ENCODE measurements around the gene CLEC20A. TPM values are rescaled to one million over a fixed set of nuclear protein-coding genes. Genes with fewer than 3 reads are reported as not detected.

Gene CLEC20A
- total and polyA plus RNA-seq, 2 experiments from 2014 or later = not detected

DNA sequence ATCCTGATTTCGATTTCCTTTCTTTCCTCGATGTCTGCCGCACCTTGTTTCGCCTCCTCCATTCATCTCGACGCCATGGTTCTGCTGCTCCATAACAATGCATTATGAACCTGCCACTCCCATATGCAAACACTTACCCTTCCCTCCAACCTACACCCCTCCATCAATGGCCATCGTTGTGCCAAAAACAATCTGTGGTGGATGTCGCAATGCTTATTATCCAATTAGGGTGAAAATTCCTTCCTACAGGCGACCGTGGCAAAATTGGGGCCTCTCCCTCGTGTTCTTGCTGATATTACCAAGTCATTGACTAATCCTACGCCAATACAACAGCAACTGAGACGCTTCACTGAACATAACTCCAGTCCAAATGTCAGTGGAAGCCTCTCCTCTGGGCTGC, 40.3 kb downstream of the CLEC20A start:
- no peaks in the 10 kb centered on the region for H3K9me2 ChIP-seq (replicated peaks; ENCODE audit: insufficient read depth)
- H3K27ac ChIP-seq = no peak overlapping the region
- H3K4me1 ChIP-seq (ENCODE audit: insufficient read depth) = no peaks in the 10 kb centered on the region

DNA sequence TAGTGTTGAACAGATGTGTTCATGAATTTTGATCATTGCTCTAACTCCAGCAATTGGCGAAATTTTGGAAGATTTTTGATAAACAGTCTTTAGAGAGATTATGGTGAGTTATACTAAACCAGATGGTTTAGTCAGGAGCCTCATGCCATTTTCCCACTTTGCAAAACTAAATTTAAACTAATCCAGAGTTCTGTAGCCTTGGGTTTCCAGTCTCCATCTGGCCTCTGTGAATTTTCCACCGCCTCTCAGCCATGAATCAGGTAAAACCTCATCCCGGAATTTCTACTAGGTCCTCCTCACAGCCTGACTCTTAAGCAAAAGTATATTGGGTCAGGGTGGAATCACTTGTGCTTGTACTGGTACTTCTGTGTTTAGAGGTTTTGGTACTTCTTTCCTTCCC, 44.8 kb downstream of the CLEC20A start:
- no peaks in the 10 kb centered on the region for H3K79me2 ChIP-seq
- H3K4me2 ChIP-seq = no peak overlapping the region
- no peaks in the 10 kb centered on the region for H3K9me3 ChIP-seq (ENCODE audit: low read depth)
- H3K4me3 ChIP-seq = no peak overlapping the region
- no peaks in the 10 kb centered on the region for H3K9me2 ChIP-seq (replicated peaks; ENCODE audit: insufficient read depth)
- H3K36me3 ChIP-seq (replicated peaks; ENCODE audit: insufficient read depth, low read depth) = no peaks in the 10 kb centered on the region
- TF ChIP-seq EZH2 (IDR thresholded peaks at IDR 0.05; ENCODE audit: borderline replicate concordance) (no peak), EZH2phosphoT487 (IDR thresholded peaks at IDR 0.05; ENCODE audit: low read depth, severe bottlenecking, unreplicated experiment) (no peak)
- TF ChIP-seq, protein P1, sequence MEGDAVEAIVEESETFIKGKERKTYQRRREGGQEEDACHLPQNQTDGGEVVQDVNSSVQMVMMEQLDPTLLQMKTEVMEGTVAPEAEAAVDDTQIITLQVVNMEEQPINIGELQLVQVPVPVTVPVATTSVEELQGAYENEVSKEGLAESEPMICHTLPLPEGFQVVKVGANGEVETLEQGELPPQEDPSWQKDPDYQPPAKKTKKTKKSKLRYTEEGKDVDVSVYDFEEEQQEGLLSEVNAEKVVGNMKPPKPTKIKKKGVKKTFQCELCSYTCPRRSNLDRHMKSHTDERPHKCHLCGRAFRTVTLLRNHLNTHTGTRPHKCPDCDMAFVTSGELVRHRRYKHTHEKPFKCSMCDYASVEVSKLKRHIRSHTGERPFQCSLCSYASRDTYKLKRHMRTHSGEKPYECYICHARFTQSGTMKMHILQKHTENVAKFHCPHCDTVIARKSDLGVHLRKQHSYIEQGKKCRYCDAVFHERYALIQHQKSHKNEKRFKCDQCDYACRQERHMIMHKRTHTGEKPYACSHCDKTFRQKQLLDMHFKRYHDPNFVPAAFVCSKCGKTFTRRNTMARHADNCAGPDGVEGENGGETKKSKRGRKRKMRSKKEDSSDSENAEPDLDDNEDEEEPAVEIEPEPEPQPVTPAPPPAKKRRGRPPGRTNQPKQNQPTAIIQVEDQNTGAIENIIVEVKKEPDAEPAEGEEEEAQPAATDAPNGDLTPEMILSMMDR (IDR thresholded peaks at IDR 0.05; ENCODE audit: poor library complexity) = no peak
- no peak for DNase-seq (ENCODE audit: low spot score)
- no peak overlapping the region for H2AFZ ChIP-seq
- H3K27me3 ChIP-seq = no peaks in the 10 kb centered on the region
- no peaks in the 10 kb centered on the region for H3K4me1 ChIP-seq (ENCODE audit: insufficient read depth)
- WGBS (ENCODE audit: low lambda C conversion rate, missing lambda C conversion rate) = 86% methylated on average over 3 of the region's 3 CpGs
- H4K20me1 ChIP-seq (ENCODE audit: insufficient read depth, poor library complexity, severe bottlenecking) = no peaks in the 10 kb centered on the region
- H3K27ac ChIP-seq = peak overlapping the region; percentile 24

More for the DNA sequence above, 40.3 kb downstream of the CLEC20A start:
- Histone ChIP-seq H4K20me1 (ENCODE audit: insufficient read depth, poor library complexity, severe bottlenecking) (no peaks in the 10 kb centered on the region), H3K9me3 (ENCODE audit: low read depth) (no peaks in the 10 kb centered on the region), H3K79me2 (no peaks in the 10 kb centered on the region), H2AFZ (no peak overlapping the region), H3K27me3 (no peaks in the 10 kb centered on the region), H3K4me3 (no peak overlapping the region), H3K36me3 (replicated peaks; ENCODE audit: insufficient read depth, low read depth) (no peaks in the 10 kb centered on the region), H3K4me2 (no peak overlapping the region)
- 97% methylated on average over 13 of the region's 13 CpGs for WGBS (ENCODE audit: low lambda C conversion rate, missing lambda C conversion rate)
- DNase-seq (ENCODE audit: low spot score) = no peak
- TF ChIP-seq, protein P1 (IDR thresholded peaks at IDR 0.05; ENCODE audit: poor library complexity) = no peak
- no peak for TF ChIP-seq EZH2 (IDR thresholded peaks at IDR 0.05; ENCODE audit: borderline replicate concordance)
- TF ChIP-seq EZH2phosphoT487 (IDR thresholded peaks at IDR 0.05; ENCODE audit: low read depth, severe bottlenecking, unreplicated experiment) = no peak

DNA sequence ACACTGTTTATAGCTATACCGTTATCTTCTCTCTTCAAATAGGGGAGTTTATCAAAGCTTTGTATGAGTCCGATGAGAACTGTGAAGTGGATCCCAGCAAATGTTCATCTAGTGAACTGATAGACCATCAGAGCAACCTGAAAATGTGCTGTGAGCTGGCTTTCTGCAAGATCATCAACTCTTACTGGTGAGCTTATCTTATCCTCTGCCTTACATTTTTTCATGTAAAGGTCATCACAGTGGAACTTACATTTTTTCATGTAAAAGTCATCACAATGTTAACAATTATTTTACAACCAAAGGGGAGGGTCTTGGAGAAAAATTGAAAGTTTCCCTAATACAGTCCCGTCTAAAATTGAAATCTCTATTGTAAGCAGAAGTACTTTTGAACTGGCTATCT, 45.2 kb downstream of the CLEC20A start:
- TF ChIP-seq, protein P1 (IDR thresholded peaks at IDR 0.05; ENCODE audit: poor library complexity) = no peak
- TF ChIP-seq EZH2phosphoT487 (IDR thresholded peaks at IDR 0.05; ENCODE audit: low read depth, severe bottlenecking, unreplicated experiment) = no peak
- no peak for TF ChIP-seq EZH2 (IDR thresholded peaks at IDR 0.05; ENCODE audit: borderline replicate concordance)

DNA sequence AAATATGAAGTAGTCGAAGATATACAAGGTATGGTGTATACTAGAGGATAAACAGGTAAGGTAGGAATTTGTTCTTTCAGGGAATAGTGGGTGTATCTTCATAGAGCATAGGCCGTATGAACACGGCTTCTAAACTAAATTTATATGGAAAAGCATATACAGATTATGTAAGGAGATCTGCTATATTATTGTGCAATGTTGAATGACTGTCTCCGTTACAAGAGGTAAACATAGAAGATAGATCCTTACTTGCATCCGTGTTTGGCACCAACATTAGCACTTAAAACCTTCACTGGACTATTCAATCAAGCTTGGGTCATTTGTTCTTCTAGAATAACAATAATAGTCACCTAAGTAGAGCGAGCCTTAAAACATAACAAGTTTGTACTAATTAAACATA, 45.9 kb downstream of the CLEC20A start:
- H2AFZ ChIP-seq = no peak overlapping the region
- WGBS (ENCODE audit: low lambda C conversion rate, missing lambda C conversion rate) = 91% methylated on average over 6 of the region's 6 CpGs
- H3K36me3 ChIP-seq (replicated peaks; ENCODE audit: insufficient read depth, low read depth) = no peaks in the 10 kb centered on the region
- H3K4me2 ChIP-seq = no peak overlapping the region
- no peak overlapping the region for H3K27ac ChIP-seq
- H3K9me2 ChIP-seq (replicated peaks; ENCODE audit: insufficient read depth) = no peaks in the 10 kb centered on the region
- no peaks in the 10 kb centered on the region for H3K79me2 ChIP-seq
- TF ChIP-seq EZH2phosphoT487 (IDR thresholded peaks at IDR 0.05; ENCODE audit: low read depth, severe bottlenecking, unreplicated experiment) (no peak), EZH2 (IDR thresholded peaks at IDR 0.05; ENCODE audit: borderline replicate concordance) (no peak)
- TF ChIP-seq, protein P1 (IDR thresholded peaks at IDR 0.05; ENCODE audit: poor library complexity) = no peak
- no peak for DNase-seq (ENCODE audit: low spot score)
- H4K20me1 ChIP-seq (ENCODE audit: insufficient read depth, poor library complexity, severe bottlenecking) = no peaks in the 10 kb centered on the region
- no peaks in the 10 kb centered on the region for H3K9me3 ChIP-seq (ENCODE audit: low read depth)
- no peak overlapping the region for H3K4me3 ChIP-seq
- H3K27me3 ChIP-seq = no peaks in the 10 kb centered on the region
- H3K4me1 ChIP-seq (ENCODE audit: insufficient read depth) = no peaks in the 10 kb centered on the region

More for the DNA sequence above, 45.2 kb downstream of the CLEC20A start:
- Histone ChIP-seq H3K9me2 (replicated peaks; ENCODE audit: insufficient read depth) (no peaks in the 10 kb centered on the region), H3K4me3 (no peak overlapping the region), H3K27me3 (no peaks in the 10 kb centered on the region), H3K4me2 (no peak overlapping the region), H3K27ac (peak overlapping the region; percentile 24), H3K36me3 (replicated peaks; ENCODE audit: insufficient read depth, low read depth) (no peaks in the 10 kb centered on the region), H4K20me1 (ENCODE audit: insufficient read depth, poor library complexity, severe bottlenecking) (no peaks in the 10 kb centered on the region), H2AFZ (no peak overlapping the region), H3K9me3 (ENCODE audit: low read depth) (no peaks in the 10 kb centered on the region), H3K79me2 (no peaks in the 10 kb centered on the region), H3K4me1 (ENCODE audit: insufficient read depth) (no peaks in the 10 kb centered on the region)
- WGBS (ENCODE audit: low lambda C conversion rate, missing lambda C conversion rate) = 56% methylated on average over 3 of the region's 3 CpGs
- peak; percentile 23 for DNase-seq (ENCODE audit: low spot score)

Measured in hepatocyte (in vitro differentiated cells).